PC-3 (cell line): ENCODE data around the gene PCDHB11.

Experiments used
- EZH2 ChIP-seq: fragments of 300-600 bp; sonication (generic); IDR thresholded peaks from one replicate; pipeline ENCODE4 v1.6.1; 2017; ENCODE audit warnings: antibody characterized with exemption, mild to moderate bottlenecking, low read length; ENCODE audit not compliant: unreplicated experiment
- TF ChIP-seq, protein P1 (sequence below): fragments of 300-600 bp; sonication (generic); conservative IDR thresholded peaks from 2 replicates; pipeline ENCODE4 v1.5.1; 2017; ENCODE audit warnings: antibody characterized with exemption, low read depth, mild to moderate bottlenecking, low read length

DNA sequence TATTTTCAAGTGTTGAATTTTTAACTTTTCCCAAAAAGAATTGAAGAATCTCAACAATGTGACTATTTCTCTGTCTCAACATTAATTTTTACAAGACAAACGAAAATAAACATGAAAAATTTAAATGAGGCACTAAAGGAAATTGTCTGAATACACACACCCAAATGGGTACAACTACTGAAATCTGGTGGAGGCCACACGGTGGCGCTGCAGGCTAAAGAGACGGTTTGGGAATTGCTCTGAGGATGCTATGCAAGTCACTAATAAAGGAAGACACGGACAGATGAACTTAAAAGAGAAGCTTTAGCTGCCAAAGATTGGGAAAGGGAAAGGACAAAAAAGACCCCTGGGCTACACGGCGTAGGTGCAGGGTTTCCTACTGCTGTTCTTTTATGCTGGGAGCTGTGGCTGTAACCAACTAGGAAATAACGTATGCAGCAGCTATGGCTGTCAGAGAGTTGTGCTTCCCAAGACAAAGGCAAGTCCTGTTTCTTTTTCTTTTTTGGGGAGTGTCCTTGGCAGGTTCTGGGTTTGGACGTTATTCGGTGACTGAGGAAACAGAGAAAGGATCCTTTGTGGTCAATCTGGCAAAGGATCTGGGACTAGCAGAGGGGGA, 7.2 kb upstream of the PCDHB11 start, which contains the start of gene PCDHB10:
- no peak for TF ChIP-seq EZH2
- TF ChIP-seq, protein P1, sequence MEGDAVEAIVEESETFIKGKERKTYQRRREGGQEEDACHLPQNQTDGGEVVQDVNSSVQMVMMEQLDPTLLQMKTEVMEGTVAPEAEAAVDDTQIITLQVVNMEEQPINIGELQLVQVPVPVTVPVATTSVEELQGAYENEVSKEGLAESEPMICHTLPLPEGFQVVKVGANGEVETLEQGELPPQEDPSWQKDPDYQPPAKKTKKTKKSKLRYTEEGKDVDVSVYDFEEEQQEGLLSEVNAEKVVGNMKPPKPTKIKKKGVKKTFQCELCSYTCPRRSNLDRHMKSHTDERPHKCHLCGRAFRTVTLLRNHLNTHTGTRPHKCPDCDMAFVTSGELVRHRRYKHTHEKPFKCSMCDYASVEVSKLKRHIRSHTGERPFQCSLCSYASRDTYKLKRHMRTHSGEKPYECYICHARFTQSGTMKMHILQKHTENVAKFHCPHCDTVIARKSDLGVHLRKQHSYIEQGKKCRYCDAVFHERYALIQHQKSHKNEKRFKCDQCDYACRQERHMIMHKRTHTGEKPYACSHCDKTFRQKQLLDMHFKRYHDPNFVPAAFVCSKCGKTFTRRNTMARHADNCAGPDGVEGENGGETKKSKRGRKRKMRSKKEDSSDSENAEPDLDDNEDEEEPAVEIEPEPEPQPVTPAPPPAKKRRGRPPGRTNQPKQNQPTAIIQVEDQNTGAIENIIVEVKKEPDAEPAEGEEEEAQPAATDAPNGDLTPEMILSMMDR: peak; percentile 60
